GM10266 (cell line): ENCODE data around the gene SLC29A3.
A peak's percentile ranks its signal among the peaks of the same experiment; 100 is the strongest.

Source experiments
- DNase-seq: peaks from one replicate; pipeline ENCODE4 v3.0.0; 2012; ENCODE audit errors: extremely low spot score
- TF ChIP-seq, protein P1 (sequence below): IDR thresholded peaks from 2 replicates; pipeline ENCODE4 v1.5.1; 2012; ENCODE audit warnings: mild to moderate bottlenecking, low read depth; ENCODE audit not compliant: control insufficient read depth, insufficient read depth; ENCODE audit errors: missing control alignments

SLC29A3 gene

DNA sequence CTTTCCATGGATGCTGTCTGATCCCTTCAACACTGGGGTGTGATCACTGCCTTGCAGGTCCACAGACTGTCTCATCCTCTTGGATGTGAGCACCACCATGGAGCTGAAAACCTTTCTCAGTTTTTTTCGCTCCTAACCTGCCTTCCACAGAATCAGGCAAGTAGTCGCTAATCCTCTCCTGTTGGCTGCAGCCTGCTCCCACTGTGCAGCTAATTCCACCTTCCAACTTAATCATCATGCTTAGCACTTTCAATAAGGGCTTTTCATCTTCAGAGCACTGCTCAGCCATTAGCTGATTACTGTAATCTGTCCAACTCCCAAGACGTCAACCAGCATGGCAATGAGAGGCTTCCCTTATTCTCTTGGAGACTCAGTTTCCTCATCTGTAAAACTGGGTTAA lies 62.6 kb downstream of the SLC29A3 start:
- TF ChIP-seq, protein P1, sequence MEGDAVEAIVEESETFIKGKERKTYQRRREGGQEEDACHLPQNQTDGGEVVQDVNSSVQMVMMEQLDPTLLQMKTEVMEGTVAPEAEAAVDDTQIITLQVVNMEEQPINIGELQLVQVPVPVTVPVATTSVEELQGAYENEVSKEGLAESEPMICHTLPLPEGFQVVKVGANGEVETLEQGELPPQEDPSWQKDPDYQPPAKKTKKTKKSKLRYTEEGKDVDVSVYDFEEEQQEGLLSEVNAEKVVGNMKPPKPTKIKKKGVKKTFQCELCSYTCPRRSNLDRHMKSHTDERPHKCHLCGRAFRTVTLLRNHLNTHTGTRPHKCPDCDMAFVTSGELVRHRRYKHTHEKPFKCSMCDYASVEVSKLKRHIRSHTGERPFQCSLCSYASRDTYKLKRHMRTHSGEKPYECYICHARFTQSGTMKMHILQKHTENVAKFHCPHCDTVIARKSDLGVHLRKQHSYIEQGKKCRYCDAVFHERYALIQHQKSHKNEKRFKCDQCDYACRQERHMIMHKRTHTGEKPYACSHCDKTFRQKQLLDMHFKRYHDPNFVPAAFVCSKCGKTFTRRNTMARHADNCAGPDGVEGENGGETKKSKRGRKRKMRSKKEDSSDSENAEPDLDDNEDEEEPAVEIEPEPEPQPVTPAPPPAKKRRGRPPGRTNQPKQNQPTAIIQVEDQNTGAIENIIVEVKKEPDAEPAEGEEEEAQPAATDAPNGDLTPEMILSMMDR = no peak
- DNase-seq = no peak

DNA sequence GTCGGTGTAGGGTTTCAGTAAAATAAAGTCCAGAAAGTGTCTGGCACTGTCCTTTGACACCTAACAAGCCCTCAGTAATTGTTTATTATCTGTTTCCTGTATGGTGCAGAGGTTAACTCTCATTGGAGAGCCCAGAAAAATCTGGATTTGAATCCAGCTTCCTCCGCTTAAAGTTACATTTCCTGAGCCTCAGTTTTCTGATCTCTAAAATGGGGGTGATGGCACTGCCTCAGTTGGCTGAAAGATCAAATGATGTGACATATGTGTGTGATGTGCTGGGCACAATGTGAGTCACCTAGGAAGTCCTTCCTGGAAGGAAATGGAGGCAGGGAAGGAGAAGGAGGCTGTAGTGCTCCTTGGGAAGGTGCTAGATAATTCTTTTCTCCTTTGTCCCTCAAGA lies 63.0 kb downstream of the SLC29A3 start:
- no peak for DNase-seq
- TF ChIP-seq, protein P1 = no peak

DNA sequence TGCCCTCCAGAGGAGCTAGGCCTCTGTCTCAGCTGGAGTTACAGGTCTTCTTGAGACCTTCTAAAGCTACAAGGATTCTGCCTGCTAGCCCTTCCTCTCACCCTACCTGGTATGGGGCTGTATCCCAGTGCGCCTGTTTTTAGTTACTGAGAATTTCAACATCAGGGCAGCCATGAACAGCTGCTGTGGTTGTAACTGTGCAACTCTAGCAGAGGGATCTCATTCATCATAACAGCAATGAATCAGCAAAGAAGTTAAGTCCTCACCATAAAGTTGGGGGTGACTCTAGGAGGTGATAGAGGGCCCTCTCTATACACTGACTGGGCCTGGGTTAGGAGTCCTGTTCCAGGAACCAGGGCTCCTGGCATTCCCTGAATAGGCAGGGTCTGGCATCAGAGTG lies 63.7 kb downstream of the SLC29A3 start:
- no peak for DNase-seq
- TF ChIP-seq, protein P1 = no peak

DNA sequence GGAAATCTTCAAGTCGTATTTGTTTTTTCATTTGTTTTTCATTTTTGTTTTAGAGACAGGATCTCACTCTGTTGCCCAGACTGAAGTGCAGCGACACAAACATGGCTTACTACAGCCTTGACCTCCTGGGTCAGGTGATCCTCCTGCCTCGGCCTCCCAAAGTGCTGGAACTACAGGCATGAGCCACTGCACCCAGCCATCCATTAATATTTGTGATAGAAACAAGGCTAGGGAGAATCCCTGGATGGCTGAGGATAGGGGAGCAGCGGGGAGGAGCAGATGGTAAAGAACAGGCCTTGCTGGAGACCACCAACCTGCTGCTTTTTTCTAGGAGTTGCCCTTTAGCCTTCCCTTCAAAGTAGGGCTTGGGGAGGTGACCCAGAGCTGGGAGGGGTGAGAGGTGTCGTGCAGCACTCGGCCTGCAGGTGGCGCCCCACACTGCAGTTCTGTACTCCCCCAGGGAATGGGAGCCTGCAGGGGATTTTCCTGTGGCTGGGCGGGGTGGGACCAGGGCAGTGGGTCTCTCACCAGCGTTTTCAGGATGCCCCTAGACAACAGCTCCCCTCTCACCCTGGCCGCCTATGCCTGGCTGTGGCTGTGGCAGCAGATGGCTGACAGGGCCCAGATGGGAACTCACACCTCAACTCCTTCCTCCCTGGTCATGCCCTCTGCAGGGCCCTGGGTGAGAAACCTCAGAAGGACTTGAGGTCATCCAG lies 65.1 kb downstream of the SLC29A3 start:
- TF ChIP-seq, protein P1 = peak; percentile 94
- peak; percentile 80 for DNase-seq

DNA sequence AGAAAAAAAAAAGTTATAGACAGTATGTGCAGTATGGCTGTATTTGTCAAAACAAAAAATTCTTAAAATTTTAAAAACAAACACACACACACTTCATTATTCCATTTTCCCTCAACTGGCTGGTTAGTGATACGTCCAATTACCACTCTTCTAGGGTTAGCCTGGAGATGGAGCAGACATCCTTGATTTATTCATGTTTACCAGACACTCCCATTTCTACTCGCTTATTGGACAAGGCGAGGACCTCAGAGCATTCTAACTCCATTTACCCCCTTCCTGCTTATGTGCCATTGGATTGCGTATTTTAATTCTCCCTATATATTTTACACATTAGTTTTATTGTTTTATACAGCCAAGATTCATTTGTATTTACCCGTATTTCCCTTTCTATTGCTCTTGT lies 69.1 kb downstream of the SLC29A3 start:
- TF ChIP-seq, protein P1 = no peak
- no peak for DNase-seq

DNA sequence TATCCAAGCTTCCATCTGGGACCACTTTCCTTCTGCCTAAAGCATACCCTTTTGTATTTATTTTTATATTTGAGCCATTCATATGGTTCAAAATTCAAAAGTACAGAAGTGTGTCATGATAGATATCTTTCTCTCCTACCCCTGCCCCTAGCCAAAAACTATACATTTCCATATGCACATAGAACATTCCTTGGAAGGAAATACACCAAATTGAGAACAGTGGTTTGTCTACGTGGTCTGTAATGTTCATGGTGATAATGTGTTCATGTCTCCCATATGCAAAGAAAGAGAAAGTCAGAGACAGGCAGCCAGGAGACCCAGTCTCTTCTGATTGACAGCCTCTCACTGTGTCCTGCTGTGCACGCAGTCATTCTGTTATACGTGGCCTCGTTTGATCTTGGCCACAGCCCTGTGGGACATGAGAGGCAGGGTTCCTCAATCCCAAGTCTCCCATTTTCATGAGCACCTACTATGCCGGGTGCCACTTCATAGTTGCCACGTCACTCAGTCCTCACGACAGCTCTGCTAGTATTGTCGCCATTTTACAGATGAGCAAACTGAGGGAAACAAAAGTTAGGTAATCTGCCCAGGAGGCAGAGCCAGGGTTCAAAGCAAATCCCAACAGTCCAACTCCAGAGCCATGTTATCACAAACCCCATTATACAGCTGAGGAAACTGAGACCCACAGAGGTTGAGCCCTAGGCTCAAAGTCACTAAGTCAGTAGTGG lies 69.7 kb downstream of the SLC29A3 start:
- TF ChIP-seq, protein P1 = no peak
- no peak for DNase-seq
